Measurements from ENCODE around the gene LSMEM2.
A peak's percentile ranks its signal among the peaks of the same experiment; 100 is the strongest.
"Not testable (repeated sequence)": the region's sequence is repeated elsewhere in the genome, so short reads cannot be mapped to it uniquely, and the experiment has no call there.

Gene LSMEM2

DNA sequence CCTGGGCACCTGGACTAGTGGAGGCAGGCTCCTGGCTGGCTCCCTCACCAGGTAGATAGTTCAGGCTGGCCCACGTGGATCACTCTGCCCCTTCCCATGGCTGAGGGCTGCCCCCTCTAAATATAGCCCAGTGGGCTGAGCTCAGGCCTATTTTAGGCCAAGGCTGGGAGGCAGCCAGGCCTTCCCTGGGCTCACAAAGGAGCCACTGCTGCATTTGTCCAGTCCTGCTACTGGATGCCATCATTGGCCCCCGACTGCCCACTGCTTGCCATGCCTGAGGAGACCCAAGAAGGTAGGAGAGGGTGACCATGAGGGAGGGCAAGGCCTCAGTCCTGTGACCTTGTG, at the start of gene LSMEM2:
Gene LSMEM2 (plus strand): TSS at position 208 of the 345 bp plus-strand sequence. CDS start 27 bp downstream, at position 235.
- DNase-seq, result no peak

- DNase-seq, result no peak
Measured at GRCh38 chr3:50229490-50229889, 49.4 kb upstream of the LSMEM2 start.

DNA sequence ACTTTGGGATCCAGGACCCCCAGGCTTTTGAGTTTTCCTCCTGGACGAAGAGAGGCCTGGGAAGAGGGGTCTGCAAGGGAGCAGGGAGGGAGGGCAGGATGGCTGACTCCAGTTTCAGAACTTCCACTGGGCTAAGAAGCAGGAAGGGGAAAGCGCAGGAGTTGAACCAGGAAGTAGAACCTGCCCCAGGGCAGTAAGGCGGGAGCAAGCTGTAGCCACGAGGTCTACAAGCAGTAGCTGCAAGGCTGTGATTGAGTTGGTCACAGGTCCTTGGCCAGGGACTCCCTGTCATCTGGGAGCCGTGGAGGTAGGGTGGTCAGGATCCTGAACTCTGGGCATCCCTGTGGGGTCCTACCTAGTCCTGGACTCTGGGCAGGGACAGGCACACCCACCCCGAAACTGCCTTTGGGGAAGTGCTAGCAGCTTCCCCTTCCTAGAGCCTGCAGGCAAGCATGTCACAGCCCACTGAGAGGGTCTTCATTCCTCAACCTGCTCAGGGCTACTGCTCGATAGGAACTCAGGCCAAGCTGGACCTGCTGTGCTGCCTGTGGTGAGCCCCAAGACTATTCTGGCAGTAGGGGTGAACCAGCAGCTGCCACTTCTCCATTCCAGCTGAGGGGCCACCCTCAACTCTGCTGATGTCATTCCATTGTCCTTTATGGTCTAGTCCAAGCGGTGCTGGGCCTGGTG, 48.6 kb upstream of the LSMEM2 start:
- DNase-seq, result no peak

DNA sequence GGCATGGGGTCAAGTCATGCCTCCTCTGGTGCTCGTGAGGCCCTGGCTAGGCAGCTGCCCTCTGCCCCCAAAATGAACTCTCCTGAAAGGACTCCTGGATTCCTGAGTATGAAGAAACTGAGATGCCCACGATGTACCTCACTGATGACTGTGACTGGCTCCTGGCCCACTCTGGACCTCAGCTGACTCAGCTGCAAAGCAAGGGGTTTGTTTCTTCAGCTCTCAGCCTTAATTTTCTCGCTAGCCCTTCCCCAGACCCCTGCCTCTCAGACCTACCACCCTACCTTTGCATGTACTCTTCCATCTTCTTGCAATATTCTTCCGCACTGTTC, 48.1 kb upstream of the LSMEM2 start:
- DNase-seq, result no peak

DNA sequence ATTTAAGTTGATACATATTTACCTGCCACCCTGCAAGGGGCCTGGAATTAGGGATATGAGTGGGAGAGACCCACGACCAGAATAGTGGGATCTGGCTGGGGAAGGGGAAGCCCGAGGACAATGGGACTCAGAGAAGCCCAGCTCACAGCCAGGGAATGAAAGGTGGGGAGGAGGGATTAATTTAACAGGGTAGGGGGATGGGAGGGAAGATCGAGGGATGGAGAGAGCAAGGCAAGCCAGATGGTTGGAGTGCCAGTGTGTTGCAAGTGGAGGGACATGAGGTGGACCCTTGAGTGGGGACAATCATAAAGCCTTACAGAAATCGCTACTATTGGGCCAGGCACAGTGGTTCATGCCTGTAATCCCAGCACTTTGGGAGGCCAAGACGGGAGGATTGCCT, 47.3 kb upstream of the LSMEM2 start:
- DNase-seq, result no peak

DNA sequence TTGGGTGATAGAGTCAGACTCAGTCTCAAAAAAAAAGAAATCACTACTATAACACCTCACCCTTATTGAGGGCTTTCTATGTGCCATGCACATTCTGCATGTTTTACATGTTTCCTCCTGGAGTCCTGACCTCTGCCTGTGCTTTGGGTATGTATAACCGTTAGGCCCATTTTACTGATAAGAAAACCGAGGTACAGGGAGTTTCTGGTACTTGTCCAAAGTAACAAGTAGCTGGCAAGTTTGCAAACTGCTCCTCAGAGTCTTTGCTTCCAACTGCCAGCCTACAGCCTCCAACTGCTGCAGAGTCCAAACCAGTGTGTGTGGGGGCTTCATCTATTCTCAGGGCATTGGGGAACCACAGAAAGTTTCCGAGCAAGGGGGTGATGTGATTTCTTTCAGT, 46.6 kb upstream of the LSMEM2 start:
- DNase-seq, result no peak

DNA sequence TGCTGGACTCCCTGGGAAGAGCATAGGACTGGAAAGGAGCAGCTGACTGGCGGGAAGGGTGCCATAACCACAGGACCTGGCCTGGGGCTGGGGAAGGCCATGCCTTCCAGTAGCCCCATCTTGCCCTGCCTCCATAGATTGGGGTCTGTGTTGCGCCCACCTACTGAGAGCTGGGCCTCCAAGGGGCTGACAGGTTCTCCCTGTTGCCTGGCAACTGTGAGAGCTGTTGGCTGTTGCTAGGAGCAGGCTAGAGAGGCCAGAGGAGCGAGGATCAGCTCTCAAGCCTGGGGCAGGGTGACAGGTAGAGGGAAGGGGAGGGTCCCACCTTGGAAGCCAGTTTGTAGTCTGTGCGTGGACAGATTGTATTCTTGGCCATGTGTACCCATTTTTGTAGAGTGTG, 45.7 kb upstream of the LSMEM2 start:
- DNase-seq, result no peak

DNA sequence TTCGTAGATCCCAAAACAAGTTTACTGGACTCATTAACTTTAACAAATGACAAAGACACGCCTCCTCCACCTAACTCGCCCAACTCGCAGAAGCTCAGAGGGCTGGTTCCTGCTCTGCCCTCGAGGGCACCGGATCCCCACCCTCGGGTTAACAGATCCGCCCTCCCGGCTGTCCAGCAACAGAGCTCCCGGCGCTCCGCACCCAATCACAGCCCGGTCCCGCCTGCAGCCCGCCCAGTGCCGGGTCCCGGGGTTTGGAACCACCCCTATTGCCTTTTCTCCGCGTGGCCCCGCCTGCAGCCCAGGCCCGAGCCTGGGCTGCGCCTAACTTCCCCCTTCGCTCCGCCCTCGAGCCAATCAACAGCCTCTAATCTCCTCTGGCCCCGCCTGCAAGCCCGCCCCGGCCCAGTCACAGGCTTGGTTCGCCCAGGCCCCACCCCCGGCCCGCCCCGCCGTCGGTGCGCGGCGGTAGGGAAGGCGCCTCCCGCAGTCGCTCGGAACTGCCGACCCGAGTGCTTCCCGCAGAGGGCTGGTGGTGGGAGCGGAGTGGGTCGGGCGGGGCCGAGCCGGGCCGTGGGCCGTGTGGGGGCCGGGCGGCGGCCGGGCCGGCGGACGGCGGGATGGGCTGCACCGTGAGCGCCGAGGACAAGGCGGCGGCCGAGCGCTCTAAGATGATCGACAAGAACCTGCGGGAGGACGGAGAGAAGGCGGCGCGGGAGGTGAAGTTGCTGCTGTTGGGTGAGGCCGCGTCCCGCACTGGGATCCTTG, 43.0 kb upstream of the LSMEM2 start, which contains the start of gene GNAI2:
Gene GNAI2 (plus strand): TSS at position 489 of the 768 bp plus-strand sequence. CDS start 132 bp downstream, at position 621.
- peak; percentile 98 to 99 for DNase-seq

GRCh38 chr3:50236484-50237132, 42.3 kb upstream of the LSMEM2 start:
- no peak for DNase-seq

GRCh38 chr3:50237133-50237651, 41.7 kb upstream of the LSMEM2 start:
- DNase-seq, result no peak

GRCh38 chr3:50237754-50238548, 40.9 kb upstream of the LSMEM2 start:
- peak; percentile 81 to 85 for DNase-seq

DNA sequence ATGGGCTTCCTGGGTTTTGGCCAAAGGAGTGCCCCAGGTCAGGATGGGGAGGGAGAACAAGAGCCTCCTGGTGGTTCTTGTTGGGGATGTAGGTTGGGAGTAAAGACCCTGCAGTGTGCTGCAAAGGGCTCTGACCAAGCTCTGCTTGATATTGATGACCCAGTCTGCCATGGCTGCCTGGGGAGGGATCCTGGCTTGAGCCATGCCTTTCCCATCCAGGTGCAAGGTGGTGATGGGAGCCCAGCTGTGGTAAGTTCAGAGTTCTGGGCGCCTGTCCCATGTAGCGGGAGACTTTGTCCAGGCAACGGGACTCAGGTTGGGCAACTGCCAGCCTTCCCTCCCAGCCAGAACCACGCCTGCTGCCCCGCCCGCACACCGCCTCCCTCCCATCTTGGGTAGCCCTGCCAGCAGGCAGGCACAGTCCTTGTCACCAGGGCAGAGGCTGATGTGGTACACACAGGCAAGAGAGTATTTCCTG, 40.3 kb upstream of the LSMEM2 start:
- no peak for DNase-seq

GRCh38 chr3:50239649-50240048, 39.2 kb upstream of the LSMEM2 start:
- DNase-seq, result no peak

GRCh38 chr3:50241163-50241562, 37.7 kb upstream of the LSMEM2 start:
- DNase-seq, result no peak

- DNase-seq, result no peak
Measured at GRCh38 chr3:50241713-50242380, 37.0 kb upstream of the LSMEM2 start.

DNA sequence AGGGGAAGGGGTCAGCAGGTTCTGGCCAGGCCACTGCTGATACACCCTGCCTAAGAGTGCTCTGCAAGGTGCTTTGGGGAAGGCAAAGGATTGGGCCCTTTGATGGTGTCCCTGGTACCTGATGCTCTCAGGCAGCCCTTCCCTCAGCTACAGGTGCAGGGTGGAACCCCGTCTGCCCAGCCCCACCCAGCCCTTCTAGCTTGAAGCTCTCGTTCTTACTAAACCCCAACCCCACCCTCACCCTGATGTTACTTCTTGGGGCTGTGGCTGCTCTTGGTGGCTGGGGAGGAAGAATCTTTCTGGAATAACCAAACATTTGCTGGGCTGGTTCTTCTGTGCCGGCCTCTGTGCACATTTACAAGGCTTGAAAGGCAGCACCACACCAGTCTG, 36.5 kb upstream of the LSMEM2 start:
- DNase-seq, result no peak

- DNase-seq, result peak; percentile 34 to 39
Measured at GRCh38 chr3:50242851-50243542, 35.9 kb upstream of the LSMEM2 start.

- no peak for DNase-seq
Measured at GRCh38 chr3:50243543-50243895, 35.4 kb upstream of the LSMEM2 start.

- DNase-seq, result not testable (repeated sequence)
Measured at GRCh38 chr3:50244813-50245212, 34.1 kb upstream of the LSMEM2 start.

GRCh38 chr3:50245251-50245745, 33.6 kb upstream of the LSMEM2 start:
- DNase-seq, result no peak

DNA sequence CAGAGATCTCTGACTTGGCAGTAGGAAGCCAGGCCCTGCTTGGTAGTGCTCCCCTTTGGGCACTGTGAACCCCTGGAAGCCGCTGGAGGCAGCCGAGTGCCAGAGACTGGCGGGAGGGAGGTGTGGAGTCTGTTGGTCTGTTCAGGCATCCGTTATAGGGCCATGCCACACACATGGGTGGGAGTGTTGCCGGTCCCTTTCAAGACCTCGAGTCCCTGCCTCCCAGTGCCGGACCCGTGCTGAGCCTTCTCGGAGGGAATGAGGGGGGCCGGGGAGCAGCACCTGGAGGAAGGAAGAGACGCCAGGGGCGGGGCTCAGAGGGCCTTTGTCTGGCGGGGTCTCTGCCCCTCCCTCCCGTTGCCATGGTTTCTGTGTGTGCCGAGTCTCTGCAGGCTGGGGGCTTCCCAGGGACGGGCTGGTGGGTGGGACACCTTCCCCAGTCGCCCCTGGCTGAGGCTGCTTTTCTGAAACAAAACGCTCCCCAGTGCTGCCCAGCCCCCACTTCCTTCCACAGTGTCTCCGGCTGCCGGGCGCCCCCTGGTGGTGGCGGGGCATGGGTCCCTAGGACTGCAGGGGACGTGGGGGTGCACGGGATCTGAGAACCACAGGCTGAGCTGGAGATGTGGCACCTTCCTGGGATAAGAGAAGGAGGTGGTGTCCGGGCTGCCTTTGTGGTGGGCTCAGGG, 32.9 kb upstream of the LSMEM2 start:
- DNase-seq, result peak; percentile 94 to 97

Measured in activated CD4-positive, alpha-beta T cell treated with anti-CD3 and anti-CD28 coated beads for 4 hours (primary cell).